NCI-H446 treated with DMSO at 0.1 percent for 48 hours (cell line): ENCODE data around the gene GJD2.

ENCODE experiments used
- DNase-seq: peaks from one replicate; lab custom pipeline; 2025; lab: John Stamatoyannopoulos, UW

GJD2 gene

DNA sequence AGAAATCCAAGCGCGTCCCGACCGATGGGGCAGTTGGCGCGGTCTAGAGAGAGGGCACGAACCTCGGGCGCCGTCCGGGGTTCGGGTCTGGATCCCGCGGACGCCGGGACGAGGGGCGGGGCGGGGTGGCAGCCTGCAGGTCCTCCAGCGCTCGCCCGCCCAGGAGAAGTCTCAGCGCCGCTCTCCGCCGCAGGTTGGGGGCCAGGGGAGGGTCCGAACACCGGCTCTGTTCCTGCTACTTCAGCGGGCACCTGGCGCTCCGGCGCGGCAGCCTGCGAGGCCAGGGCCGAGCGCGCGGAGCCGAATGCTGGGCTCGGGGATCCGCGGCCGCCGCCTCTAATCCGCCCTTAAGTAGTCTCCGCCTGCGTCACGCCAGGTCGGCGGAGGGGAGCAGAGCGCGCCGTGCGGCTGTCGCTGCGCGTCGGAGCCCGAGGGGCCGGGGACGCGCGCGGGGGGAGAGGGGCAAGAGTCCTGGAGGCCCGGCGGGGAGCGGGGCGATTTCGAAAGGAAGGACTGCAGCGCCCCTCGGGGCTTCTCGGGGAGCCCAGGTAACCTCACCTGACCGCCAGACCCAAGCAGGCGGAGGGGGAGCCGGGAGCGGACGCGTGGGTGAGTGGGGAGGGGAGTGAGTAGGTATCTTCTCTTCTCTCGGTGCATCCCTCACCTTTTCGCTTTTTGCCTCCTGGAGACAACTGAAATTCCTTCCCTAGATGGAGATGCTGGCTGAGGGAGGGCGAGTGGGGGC, at the start of gene GJD2:
Gene GJD2, minus strand, starts transcription at position 325 of the 745 bp plus-strand sequence. CDS start 510 bp downstream, outside the sequence.
- no peak for DNase-seq

DNA sequence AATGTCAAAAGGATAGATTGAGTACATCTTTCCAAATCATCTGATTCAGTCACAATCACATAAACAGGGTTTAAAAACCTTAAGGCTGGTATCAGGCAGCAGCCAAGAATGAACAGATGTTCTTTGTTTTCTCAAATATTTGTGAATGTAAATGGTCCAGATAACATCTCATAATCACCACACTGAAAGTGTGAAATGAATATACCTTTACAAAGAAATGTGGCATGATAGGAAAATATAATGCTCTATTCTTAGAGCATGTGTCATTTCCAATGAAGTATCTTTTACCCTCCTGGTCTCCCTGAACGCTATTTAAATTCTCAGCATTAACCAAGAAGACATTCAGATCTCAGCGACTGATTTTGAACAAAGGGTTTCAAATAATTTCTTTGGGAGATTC, 49.3 kb upstream of the GJD2 start:
- no peak for DNase-seq

DNA sequence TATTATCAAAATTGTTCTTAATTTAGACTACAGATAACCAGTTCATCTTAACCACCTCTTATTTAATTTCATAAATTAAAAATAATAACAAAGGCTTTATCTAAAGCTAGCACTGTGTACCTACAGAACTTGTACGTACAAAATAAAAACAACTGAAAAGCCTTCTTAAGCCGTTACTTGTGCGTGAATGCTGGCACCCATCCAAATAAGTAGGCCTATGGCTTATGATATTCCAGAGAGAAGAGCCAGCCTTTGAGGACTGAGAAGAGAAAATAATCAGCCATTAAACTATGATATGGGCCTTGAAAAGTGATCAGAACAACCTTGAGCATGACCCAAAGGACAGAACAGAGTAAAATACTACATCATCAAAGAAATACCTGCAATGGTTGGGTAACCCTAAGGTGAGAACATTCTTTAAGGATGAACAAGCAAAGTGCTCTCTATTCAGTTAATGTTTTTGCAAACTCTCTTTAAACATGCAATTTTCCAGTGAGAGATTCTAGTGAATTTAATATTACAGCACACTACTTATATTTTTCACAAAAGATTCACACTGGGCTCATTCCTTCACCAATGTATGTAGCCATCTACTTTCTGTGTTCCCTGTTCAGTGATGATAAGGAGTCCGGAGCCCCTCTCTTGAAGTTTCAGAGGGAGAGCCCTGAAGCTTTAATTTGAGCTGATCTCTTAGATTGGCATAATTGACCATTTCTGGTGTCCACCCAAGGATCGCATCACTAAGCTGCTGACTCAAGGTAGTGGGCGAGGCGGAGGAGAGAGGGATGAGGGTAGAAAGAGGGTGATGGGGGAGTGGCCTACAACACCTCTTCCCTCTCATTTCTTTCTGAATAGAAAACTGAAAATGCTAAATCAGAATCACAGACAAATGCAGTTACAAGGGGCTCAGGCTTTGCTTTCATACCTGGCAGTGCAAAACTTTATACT, 48.3 kb upstream of the GJD2 start:
- DNase-seq, result no peak

DNA sequence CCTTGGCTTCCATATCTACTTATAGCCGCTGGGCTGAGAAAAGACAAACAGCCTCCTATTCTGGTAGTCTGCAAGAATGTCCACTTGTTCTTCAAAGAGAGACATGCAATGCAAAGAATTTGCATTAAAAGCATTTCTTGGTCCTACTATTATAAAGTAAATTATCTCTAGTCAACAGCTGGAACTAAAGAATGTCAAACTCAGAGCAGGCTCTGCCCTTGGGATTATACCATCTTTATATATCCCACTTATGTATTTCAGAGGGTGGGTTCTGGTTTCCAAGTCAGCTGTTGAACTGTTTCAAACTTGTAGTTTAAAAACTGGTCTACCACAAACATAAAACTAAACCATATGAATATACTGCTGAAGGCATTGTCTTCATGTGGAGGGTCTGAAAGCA, 47.6 kb upstream of the GJD2 start:
- no peak for DNase-seq

DNA sequence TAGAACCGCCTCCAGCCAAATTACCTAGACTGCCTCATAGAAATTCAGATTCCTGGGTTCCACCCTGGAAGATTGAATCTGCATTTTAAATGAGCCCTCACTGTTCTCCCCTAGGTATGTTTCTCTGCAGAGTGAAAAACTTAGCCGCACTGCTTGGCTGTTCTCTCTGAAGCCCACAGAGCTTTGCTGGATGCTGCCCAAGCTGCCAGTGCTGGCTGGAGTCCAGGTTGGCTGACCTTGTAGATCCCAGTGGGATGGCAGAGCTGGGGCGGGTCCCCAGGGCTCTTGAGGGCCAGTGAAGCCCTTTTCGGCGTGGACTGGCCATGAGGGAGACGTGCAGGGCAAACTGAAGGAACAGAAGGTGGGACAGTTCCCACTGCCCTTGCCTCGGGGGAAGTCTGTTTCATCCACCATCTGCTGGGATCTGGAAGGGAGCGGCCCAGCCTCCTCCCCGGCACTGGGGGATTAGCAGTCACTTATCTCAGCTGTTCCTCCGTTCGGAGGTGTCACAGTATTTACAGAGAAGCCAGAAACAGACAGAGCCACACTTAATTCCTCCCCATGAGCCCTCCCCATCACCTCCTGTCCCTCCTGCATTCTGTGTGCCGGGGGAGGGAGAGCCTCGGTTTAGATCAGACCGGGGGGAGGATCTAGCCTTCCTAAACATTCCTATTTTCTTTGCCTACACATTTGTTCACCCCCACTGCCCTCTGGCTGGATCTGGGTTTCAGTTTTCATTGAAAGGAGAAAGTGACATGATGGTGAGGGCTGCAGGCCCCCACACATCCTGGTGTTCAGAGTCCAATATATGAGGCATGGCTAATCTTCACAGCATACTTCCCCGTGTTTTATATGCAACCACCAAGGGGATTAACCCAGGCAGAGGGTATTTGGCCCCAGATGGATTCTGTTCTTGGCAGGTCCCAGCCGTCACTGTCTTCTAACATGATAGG, 44.6 kb upstream of the GJD2 start:
- peak; percentile 65 for DNase-seq

DNA sequence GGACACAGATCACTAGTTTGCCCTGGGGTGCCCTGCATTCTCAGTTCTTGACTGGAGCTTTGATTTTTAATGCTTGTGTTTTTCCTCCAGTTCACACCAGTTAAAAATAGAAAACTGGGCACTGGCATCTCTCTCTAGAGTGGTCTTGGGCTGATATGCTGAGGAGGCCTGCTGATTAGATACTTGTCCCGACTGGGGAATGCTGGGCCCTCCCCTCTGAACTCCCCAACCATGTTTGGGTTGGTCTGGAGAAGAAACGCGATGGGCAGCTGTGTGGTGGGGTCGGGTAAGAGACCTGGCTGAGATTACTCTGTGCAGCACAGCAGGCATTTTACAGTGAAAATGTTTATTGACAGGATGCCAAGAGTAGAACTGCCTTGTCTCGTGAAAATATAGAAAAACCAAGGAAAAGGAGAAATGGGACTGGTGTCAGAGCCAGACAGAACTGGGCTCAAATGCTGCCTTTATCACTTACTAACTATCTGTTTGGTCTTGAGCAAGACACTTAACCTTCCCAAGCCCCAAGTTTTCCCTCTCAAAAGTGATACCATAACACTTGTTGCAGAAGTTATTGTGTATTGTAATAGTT, 42.1 kb upstream of the GJD2 start:
- peak; percentile 7 for DNase-seq

DNA sequence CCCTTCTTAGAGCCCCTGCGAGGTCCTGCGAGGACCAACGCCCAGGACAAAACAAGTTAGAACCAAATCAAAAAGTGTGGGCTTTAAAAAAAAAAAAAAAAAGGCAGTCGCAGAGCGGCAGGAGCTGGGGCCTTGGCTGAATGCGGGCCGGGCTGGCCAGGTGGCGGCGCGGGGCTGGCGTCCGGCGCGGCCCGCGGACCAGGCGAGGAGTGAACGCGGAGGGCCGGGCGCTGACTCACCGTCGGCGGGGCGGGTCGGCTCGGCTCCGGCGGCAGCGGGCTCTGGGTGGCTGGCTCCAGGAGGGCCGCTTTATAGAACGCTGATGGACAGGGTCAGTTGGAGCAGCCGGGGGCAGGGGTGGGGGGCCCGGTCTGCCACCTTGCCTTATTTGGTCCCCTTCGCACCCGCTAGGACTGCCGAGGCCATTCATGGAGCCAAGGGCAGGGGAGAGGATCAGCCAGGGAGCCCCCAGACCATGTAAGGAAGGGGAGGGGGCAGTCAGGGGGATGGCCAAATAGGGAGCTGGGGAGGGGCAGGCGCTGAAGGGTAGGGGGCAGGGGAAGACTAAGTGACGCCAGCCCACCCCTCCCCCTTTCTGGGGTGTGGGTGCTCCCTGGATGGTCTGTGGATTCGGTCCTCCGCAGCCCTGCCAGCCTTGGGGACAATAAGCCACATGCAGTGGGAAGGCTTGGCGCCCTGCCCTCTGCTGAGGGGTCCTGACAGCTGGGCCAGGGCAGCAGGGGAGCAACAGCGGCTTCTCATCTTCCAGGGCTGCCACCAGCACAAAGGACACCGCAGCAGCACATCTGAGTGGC, 40.7 kb upstream of the GJD2 start, which contains the start of gene ACTC1:
Gene ACTC1, minus strand, starts transcription at position 283 of the 815 bp plus-strand sequence. CDS start 741 bp downstream, outside the sequence.
- no peak for DNase-seq

DNA sequence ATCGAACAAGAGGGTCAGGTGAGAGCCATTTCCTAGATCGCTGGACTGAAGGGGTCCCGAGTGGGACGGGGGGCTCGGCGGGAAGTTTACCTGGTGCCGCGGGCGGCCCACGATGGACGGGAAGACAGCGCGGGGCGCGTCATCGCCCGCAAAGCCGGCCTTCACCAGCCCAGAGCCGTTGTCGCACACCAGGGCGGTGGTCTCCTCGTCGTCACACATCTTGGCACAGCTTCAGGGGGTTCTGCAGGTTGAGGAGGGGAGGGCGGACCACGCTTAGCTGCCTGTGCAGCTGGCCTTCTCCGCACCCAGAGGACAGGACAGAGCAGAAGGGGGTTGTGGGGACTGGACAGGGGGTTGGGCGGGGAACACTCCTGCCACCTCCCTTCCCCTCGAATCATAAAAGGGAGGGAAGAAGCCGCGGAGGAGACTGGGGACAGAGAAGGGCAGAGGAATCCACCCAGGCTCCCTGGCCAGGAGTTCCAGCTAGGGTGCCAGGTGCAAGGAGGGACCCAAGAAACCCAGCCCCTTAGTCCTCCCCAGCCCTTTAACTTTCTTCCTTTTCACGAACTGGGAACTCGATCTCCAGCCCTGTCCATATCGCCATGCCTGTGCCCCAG, 39.9 kb upstream of the GJD2 start:
- DNase-seq, result no peak

DNA sequence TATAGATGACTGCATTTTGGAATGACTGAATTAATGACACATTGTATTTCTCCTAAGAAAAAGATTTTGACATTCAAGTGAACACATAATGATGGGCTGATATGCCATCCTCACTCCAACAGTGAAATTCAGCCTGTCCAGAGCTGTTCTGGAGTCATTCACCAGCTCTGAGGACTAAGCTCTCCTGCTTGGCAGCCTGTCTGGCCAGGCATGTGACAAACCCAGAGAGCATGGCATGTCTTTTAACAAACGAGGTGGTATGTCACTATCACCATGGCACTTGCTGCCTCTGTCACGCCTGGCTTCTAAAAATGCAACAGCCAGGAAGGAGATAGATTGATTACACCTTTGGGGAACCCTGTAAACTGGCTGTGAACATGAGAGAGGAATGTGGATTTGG, 39.1 kb upstream of the GJD2 start:
- DNase-seq, result no peak

DNA sequence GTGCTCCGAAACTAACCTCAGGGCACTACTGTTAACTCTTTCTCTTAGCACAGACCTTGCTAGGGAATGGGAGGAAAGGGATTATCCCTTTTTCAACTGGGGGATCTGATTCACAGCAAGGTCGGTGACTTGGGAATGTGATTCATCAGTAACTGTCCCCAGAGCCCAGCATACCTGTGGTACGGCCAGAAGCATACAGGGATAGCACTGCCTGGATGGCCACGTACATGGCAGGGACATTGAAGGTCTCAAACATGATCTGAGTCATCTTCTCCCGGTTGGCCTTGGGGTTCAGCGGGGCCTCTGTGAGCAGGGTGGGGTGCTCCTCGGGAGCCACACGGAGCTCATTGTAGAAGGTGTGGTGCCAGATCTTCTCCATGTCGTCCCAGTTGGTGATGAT, 38.3 kb upstream of the GJD2 start:
- no peak for DNase-seq

DNA sequence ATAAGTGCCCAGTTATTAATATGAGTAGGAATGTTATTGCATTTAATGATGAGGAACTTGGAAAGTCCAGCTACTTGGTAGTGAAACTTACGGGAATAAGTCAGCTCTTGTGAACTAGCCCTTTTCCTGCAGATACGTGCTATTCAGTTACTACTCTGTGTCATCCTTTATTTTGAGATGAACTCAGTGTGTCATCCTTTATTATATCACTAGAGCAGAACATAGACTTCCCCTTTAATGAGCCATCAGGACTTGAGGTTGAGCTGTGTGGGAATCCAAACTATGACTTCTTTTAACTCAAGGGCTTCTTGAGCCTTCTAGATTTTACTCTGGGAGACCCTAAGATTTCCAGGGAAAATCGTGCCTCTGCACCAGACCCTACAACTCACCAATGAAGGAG, 36.9 kb upstream of the GJD2 start:
- DNase-seq, result no peak

DNA sequence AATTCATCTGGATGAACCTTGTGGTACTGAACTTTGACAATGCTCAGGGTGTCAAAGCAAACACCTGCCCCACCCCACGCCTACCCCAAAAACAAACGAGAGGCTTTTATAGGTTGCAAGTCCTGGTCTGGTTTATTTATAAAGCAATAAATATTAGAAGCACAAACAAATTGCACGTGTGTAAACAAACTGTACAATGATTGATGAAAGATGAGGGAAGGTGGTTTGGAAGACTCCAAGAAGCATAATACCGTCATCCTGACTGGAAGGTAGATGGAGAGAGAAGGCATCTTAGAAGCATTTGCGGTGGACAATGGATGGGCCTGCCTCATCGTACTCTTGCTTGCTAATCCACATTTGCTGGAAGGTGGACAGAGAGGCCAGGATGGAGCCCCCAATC, 35.3 kb upstream of the GJD2 start:
- DNase-seq, result no peak

DNA sequence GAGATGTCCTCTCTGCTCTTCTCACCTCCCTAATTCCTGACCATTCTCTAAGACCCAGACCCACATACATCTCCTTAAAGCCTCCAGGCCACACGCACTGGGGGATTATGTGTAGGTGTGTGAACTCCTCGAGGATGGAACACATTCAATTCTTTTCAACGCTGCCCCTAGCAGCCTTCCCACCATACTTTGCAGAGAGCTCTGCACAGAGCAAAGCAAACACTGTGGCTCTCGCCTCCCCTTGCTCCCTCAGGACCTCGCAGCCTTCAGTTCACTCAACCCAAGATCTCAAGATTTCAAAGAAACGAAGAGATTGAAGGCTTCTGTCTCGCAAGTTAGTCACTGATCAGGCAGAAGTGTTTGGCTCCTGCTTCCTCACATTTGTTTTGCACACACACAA, 34.5 kb upstream of the GJD2 start:
- DNase-seq, result no peak

DNA sequence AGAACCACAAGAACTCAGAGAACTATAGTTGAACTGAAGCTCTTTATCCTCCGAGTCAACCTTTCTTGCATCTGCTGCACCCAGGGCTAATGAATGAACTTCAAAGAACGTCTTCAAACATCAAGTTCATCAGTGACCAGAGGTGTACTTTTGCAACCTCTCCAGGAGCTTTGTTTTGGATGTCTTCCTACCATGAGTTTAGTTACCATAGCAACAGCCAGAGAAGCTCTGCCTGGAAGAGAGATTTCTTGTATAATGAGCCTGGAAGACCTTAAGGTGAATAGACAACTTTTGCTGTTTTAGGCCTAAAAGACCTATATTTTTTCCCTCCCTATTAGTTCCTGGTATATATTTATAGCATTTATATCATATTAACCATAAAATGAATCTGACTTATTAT, 31.4 kb upstream of the GJD2 start:
- DNase-seq, result peak; percentile 12

DNA sequence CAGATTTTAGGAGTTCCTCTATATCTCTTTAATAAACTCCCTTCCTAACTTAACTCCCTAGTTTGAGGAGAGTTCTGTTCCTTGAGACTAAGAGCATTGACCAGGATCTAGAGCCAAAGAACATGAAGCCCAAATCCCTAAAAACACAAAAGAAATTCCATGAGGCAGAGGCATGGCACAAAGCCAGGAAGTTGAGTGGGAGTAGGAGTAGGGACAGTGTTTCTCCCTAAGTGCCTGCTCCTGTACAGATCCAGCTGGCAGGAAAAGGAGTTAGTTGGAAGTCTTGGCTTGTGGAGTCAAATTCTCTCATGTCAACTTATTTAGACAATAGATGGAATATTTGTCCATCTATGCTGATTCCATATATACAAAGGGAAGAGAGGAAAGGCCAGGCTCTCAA, 29.2 kb upstream of the GJD2 start:
- DNase-seq, result no peak

DNA sequence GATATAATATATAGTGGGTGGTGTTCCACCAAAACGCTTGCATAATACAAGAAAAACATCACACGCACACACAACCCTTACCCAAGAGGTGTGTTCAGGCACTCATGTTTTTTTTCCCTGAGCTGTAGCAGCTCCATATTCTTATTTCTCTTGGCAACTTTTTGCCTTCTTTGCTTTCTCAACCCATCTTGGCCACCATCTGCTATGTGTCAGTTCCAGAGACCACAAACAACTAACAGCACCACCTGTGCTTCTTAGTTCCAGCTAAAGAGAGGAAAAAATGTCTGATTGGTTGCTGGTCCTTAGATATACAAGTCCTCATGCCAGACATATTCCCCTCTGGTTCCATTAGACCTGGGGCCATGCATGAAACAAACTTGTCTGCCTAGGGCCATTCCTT, 28.6 kb upstream of the GJD2 start:
- no peak for DNase-seq

DNA sequence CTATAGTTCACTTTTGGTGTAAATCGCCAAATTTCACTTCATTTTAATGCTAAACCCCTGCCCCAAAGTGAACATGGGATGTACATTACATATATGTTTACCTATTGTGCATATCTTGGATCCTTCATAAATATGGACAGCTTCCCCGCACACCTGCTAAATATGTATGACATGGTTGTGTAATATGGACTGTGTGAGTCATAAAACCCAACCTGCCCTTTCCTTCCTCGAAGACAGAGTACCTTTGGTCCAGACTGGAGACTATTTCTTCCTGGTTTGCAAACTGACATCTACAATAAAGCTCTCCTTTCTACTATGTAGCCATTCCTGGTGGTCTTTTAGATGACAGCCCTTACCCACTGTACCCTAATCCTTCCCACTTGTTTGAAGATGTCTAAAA, 28.1 kb upstream of the GJD2 start:
- DNase-seq, result no peak

DNA sequence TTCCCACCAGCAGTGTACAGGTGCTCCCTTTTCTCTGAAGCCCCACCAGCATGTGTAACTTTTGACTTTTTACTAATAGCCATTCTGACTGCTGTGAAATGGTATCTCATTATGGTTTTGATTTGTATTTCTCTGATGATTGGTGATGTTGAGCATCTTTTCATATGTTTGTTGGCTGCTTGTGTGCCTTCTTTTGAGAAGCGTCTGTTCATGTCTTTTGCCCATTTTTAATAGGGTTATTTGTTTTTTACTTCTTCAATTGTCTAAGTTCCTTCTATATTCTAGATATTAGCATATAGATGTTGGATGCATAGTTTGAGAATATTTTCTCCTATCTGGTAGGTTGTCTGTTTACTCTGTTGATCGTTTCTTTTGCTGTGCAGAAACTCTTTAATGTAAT, 25.9 kb upstream of the GJD2 start:
- DNase-seq, result no peak

DNA sequence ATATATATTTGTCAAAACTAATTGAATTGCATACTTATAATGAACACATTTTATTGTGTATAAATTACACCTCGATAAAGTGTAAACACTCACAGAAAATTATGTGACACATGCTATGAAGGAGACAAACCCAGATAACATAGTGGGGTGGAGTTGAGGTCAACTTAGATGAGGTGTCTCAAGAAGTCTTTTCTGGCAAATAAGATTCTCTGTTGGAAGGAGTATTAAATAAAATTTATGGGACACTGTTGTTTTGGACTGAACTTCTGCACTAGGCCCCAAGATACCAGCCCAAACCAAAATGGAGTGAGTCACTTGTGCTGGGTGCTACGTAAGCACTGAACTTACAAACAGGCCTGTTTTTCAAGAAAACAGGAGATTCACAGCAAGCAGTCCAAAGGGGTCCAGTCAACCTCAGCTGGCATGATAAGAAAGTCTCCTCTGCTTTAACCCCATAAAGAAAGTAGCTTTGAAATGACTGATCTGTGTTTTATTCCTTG, 21.9 kb upstream of the GJD2 start:
- DNase-seq, result no peak

DNA sequence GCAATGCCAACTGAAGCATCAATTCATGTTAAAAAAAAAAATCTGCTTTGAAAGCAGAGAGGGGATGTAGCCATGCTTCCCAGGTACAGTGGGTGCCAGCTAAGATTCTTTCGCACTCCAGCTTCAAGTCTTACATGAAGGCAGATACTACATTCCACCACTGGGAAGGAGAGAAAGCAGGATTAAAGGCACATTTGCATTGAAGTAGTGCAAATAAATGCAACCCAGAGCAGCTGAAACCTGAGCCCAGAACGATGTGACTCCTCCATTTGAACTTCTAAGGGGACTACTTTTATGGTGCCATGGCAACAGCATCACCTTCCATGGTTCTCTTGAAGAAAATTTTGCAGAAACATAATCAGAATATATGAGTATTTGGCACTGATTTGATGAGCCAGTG, 19.1 kb upstream of the GJD2 start:
- DNase-seq, result no peak
